HG03439 (cell line): ENCODE results near the gene AQR.
"Not testable (repeated sequence)": the region's sequence is repeated elsewhere in the genome, so short reads cannot be mapped to it uniquely, and the experiment has no call there.

Experiments
- ATAC-seq: cut with Tn5 transposase; IDR thresholded peaks from one replicate; pipeline ENCODE4 v1.9.1; 2021; ENCODE audit warnings: mild to moderate bottlenecking, moderate library complexity; ENCODE audit not compliant: unreplicated experiment

Gene AQR

DNA sequence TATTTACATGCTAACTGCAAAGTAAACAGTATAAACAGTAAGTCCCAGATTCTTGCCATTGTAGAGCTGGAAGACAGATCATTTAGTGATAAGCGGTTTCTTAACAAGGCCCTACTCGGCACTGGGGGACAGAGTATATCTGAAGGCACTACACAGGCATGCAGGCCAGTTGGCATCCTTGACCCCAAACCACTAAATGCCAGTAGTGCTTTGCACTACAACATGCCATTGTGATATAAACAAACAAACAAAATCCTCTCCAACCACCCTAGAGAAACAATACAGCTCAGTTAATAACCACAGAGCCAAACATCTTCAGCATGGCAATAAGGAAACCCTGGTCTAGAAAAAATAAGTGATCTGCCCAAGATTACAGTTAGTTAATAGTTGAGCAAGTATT is 5.3 kb downstream of the AQR start:
- ATAC-seq: no peak

DNA sequence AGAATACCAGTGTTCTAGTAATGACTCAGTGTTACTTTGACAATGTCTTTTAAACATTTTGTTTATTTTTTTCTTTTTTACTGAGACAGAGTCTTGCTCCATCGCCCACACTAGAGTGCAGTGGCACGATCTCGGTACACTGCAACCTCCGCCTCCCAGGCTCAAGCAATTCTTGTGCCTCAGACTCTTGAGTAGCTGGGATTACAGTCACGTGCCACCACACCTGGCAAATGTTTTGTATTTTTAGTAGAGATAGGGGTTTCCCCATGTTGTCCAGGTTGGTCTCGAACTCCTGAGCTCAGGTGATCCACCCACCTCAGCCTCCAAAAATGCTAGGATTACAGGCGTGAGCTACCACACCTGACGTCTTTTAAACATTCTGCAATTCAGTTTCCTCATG is 15.7 kb downstream of the AQR start:
- no peak for ATAC-seq

- ATAC-seq: no peak
These were observed 17.1 kb downstream of the AQR start for GRCh38 chr15:34952481-34952880.

DNA sequence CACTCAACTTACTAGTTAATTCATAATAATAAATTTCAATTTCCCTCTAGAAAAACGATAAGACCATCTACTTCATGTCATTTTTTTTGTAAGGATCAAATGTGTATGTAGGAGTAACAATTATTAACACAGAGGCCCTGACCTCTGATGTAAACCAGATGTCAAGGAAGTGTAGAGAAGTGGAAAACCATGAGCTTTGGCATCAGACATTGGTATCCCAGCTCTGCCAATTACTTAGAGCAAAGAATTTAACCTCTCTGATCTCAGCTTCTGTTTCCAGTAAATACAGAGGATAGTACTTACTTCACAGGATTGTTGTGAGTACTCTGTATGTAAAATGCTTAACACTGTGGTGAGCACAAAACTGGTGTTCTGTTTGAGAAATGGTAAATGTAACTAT is 17.5 kb downstream of the AQR start:
- no peak for ATAC-seq

- no peak for ATAC-seq
These were observed 24.6 kb downstream of the AQR start for GRCh38 chr15:34944936-34945335.

GRCh38 chr15:34943711-34944110 is 25.8 kb downstream of the AQR start:
- no peak for ATAC-seq

DNA sequence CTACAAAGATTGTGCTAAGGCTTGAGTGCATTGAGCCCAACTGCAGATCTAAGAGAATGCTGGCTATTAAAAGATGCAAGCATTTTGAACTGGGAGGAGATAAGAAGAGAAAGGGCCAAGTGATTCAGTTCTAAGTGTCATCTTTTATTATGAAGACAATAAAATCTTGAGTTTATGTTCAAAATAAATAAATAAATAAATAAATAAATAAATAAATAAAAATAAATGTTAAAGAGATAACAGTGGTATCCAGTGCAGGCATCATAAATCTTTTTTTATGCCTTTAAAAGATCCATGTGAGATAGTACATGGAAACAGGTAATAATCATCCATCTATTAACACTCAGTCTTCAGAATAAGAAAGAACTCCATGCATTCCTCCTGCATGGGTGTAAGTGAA is 26.3 kb downstream of the AQR start:
- not testable (repeated sequence) for ATAC-seq

GRCh38 chr15:34942363-34942762 is 27.2 kb downstream of the AQR start:
- no peak for ATAC-seq

DNA sequence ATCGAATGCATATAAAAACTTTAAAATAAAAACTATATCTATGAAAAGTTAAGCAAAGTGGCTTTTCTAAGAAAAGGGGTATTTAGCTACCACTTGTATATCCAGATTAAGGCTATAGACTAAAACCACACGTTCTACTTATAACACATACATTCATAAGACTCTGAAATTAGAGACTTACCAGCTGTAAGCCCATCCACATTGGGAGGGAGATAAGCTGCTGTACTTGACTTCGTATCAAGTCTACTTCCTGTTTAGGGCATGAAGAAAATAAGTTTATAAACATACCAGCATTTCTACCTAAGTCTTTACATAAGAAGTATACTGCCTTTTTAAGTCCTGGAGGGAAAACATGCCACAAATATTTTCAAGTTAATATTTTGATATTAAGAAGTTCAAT is 27.7 kb downstream of the AQR start:
- ATAC-seq: no peak

DNA sequence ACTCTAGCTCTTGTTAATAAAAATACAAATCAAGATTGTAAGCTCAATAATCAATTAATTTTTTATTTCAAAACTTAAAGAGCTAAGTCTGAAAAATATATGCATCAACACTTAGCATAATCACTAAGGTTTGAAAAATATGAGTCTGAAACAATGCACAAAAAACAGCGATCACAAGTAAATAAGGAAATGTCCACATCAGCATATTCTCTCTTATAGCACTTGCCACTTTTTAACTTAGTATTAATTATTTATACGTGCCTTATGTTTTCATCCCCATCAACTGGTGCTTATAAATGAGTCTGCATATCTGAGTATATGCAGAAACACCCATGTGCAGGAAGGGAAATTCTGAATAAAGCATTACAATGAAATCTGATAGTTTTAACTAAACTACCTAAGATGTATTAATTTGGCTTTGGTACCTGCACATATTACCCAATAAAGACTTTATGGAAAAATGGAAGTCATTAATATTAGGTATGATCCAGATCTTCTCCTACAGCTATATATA is 28.3 kb downstream of the AQR start:
- ATAC-seq: no peak

DNA sequence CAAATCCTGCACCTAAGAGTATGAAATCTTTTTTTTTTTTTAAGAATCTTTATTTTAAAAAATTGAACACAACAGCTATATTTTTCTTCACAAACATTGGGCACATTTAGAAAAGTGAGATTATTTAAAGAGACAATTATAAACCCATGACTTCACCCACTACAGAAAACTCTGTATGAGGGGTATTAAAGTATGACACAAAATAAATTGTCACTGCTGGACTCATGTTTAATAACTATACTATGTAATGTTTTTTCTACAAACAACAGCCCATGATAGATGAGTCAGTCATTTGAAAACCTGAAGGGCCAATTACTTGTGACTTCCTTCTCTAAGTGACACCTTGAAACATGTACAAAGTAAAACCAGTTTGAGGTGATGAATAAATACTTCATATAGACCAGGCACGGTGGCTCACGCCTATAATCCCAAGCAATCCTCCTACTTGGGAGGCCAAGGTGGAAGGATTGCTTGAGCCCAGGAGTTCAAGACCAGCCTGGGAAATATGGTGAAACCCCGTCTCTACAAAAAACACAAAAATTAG is 36.0 kb downstream of the AQR start:
- ATAC-seq: no peak

- ATAC-seq: not testable (repeated sequence)
These were observed 41.2 kb downstream of the AQR start for GRCh38 chr15:34928349-34928748.

DNA sequence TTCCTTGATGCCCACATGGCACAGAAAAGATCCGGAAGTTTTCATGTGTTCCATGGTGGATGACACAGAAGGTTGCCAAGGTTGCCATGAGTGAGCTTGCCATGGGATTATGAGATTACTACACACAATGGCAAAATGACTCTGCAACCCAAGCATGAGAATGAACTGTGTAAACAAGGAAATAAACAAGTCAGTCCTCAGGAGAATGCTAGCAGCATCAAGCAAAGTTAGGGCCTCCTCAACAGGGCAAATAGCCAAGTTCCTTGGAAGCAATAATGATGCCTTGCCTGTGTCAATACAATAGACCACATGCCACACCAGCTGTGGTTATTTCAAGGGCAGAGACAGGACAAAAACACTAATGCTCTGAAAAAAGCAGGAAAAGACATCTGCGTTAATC is 41.8 kb downstream of the AQR start:
- no peak for ATAC-seq

GRCh38 chr15:34914317-34914716 is 55.2 kb downstream of the AQR start:
- ATAC-seq: no peak

DNA sequence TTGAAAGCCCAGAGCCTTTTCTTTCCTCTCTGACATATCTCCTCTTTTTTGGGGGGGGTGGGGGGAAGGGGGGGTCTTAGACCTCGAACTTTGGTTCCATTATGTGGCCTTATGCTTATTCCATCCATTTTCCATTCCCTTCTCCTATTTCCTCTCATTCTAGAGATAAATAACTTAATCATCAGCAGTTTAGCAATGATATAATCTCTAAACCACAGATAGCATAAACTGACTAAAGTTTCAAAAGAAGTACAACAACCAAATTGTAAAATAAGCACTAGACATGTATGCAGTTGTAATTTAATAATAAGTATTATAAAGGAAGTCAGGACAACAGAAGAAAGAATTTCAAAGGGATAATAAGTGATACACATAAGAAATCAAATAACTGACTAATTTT is 64.5 kb downstream of the AQR start:
- no peak for ATAC-seq

GRCh38 chr15:34904527-34904926 is 65.0 kb downstream of the AQR start:
- ATAC-seq: no peak

DNA sequence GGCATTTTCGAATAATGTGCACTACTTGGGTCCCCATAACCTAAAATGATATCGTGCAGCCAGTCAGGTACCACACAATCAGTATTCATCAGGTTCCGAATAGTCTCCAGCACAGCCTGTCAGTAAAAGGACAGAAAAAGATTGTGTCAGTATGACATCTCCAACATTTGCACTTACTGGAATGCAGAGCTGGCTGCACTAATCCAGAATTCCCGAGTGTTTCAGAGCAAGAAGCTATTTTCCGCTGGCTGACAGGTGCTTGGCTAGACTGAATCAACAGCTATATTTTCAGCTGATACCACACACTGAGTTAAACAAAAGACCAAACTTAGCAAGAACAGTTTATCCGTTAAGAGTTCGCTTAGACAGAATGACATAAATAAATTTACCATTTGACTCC is 68.8 kb downstream of the AQR start:
- no peak for ATAC-seq

GRCh38 chr15:34896183-34896582 is 73.4 kb downstream of the AQR start:
- ATAC-seq: no peak

DNA sequence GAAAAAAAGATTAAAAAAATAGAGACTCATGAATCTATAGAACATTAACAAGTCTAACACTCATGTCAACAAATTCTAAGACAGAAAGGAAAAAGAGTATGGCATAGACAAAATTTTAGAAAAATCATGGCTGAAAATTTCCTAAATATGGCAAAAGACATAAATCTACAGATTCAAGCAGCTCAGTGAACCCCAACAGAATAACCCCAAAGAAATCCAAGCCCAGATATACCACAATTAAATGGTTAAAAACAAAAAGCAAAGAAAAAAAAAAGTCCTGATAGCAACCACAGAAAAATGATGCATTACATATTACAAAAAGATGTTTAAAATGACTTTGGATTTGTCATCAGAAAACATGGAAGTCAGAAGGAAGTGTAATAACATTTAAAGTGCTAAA is 75.6 kb downstream of the AQR start:
- ATAC-seq: no peak

DNA sequence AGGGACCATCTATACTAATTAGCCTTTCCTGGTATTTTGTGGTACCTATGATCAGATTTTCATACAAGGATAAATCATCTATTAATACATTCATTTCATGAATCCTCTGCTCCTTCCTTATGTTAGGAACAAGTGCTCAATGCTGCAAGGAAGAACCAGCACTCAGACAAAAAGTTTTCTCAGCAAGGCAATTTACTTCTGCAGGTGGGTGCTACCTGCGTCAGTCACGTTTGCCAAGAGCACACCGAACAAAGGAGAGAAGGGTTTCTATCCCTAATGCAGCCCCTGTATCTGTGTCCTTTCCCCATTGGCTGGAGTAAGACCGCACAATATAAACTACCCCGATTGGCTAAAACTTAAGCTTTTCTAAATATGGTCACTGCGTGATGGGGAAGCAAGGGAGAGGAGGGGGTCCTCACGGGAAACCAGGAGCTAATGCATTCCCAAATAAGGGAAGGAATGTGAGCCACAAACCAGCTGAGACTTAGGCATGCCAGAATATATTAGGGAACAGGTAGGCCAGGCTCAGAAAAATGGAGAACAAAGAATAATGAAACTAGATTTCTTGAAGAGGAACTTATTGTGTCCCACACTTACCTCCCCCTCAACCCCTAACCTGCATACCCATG is 76.5 kb downstream of the AQR start:
- ATAC-seq: no peak

- ATAC-seq: no peak
These were observed 79.1 kb downstream of the AQR start for GRCh38 chr15:34890424-34890823.

DNA sequence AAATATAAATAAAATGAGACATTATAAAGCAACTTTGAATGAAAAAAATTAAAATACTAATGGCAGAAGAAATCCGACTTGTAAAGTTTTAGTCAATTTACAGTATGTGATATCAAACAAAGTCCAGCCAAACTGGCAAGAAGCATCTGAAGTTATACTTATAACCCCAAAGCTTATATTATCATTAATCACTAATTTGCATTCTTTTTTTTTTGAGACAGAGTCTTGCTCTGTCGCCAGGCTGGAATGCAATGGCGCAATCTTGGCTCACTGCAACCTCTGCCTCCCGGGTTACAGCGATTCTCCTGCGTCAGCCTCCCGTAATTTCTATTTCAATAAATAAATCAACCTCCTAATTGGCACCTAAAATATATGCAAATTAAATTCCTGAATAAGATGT is 80.1 kb downstream of the AQR start:
- ATAC-seq: no peak

DNA sequence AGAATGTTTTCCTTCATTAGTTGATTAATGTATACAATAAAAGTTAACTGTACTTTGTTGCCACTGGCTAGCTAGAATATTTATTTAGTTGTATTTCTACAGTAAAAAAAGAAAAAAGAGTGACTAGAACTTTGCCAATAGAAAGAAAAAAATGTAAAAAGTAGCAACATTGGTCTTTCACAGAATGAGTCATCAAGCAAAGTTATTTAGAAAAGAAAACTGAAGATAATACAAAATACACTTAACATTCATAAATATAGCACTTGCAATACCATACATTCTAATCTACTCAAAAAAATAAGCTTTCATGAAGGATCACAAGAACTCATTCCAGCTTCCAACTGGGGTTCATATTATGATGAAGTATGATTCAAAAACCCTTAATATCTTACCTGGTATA is 83.4 kb downstream of the AQR start:
- ATAC-seq: no peak
